Measurements from ENCODE around the gene IQCN.
A peak's percentile ranks its signal among the peaks of the same experiment; 100 is the strongest.

IQCN gene, protein sequence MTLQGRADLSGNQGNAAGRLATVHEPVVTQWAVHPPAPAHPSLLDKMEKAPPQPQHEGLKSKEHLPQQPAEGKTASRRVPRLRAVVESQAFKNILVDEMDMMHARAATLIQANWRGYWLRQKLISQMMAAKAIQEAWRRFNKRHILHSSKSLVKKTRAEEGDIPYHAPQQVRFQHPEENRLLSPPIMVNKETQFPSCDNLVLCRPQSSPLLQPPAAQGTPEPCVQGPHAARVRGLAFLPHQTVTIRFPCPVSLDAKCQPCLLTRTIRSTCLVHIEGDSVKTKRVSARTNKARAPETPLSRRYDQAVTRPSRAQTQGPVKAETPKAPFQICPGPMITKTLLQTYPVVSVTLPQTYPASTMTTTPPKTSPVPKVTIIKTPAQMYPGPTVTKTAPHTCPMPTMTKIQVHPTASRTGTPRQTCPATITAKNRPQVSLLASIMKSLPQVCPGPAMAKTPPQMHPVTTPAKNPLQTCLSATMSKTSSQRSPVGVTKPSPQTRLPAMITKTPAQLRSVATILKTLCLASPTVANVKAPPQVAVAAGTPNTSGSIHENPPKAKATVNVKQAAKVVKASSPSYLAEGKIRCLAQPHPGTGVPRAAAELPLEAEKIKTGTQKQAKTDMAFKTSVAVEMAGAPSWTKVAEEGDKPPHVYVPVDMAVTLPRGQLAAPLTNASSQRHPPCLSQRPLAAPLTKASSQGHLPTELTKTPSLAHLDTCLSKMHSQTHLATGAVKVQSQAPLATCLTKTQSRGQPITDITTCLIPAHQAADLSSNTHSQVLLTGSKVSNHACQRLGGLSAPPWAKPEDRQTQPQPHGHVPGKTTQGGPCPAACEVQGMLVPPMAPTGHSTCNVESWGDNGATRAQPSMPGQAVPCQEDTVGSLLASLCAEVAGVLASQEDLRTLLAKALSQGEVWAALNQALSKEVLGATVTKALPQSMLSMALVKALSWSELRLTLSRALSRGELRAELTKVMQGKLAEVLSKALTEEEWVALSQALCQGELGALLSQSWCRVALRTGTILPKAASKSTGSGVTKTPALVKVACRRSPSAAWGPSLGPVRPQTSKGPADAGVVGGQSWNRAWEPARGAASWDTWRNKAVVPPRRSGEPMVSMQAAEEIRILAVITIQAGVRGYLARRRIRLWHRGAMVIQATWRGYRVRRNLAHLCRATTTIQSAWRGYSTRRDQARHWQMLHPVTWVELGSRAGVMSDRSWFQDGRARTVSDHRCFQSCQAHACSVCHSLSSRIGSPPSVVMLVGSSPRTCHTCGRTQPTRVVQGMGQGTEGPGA (N-terminal part only)

DNA sequence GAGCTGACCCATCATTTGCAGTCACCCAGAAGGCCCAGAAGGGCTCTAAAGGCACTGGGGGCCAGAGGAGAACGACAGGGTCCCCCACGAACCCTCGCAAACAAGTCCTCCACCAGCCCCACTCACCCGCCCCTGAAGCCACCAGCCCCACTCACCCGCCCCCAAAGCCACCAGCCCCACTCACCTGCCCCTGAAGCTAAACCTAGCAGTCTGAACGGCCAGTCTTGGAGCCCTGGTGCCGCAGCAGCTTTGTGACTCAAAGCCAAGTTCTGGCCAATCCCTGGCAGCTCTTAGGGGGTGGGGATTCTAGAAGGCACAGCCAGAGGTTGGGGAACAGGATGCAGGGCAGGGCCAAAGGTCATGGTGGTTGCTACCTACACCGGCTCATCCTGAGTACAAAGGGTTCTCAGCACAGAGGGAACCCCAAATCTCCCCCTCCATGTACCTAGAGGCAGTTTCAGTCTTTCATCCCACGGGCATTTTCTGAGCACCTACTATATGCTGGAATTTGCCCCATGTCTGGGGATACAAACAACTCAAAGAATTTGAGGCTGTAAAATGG is at the start of gene IQCN:
TSS of gene IQCN (minus strand) at position 234 of the 562 bp plus-strand sequence. CDS start 4,974 bp downstream, outside the sequence.
- peak; percentile 20 to 74 (median 53) for DNase-seq

DNA sequence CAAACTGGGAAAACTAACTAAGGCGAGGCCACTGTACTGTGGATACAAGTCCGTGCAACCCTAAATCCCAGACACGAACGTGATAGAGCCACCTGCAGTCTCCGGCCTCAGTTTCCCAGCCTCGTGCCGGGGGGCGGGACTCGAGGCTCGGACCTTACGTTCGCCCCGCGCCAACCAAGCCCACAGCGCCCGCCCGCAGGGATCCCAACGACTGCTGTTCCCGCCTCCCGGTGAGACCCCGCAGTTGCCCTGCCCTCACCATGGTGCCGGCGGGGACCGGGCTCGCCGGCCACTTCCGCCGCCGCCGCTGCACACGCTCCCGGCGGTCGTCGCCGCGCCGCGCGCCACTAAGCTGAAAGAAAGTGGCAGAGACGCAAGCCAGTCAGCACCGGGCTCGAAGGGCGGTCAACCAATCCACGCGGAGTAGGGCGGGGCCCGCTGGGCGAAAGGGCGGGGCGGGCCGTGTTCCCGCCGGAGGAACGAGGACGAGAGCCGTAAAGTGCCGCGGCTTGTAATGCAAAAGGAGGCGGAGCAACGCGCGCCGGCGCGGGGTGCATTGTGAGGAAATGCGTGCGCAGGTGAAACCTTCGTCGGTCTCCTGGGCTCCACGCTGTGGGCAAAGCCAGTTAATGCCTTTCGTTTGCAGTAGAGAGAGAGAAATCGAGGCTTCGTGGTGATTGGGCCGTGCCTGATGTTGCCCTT is 48.7 kb upstream of the IQCN start, which contains the start of gene LSM4:
TSS of gene LSM4 (minus strand) at position 318 of the 702 bp plus-strand sequence. CDS start at position 262, 56 bp downstream.
- peak; percentile 96 to 100 (median 99) for DNase-seq

DNA sequence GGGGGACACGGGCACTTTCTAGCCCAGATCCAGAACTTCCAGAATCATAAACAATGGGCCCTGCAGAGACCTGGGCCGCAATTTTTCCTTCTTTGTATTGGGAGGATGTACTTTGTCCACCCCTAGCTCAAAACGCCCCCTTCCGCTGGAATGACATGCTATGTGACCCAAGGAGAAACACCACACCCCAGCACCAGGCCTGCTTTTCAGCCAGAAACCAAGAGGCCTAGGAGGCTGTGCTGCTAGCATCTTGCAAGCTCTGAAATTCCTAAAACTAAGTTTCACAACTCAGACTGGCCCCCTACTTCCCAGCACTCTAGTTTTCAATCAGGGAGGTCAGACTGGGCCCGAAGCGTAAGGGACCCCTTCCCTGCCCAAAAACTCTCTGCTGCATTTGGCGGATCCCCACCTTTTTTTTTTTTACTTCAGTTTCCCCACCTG is 48.1 kb upstream of the IQCN start:
- DNase-seq: peak in 2 of 6 experiments; percentile 4 to 9

DNA sequence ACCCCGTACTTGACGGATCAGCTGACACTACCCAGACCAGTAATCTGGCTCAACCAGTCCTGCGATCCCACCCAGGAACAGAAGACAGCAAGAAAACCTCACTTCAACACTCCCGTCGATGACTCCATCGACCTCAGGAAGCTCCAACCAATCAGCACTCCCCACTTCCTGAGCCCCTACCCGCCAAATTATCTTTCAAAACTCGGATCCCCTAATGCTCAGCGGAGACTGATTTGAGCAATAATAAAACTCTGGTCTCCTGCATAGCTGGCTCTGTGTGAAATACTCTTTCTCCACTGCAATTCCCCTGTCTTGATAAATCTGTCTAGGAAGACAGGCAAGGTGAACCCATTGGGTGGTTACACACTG is 47.5 kb upstream of the IQCN start:
- DNase-seq: no peak

DNA sequence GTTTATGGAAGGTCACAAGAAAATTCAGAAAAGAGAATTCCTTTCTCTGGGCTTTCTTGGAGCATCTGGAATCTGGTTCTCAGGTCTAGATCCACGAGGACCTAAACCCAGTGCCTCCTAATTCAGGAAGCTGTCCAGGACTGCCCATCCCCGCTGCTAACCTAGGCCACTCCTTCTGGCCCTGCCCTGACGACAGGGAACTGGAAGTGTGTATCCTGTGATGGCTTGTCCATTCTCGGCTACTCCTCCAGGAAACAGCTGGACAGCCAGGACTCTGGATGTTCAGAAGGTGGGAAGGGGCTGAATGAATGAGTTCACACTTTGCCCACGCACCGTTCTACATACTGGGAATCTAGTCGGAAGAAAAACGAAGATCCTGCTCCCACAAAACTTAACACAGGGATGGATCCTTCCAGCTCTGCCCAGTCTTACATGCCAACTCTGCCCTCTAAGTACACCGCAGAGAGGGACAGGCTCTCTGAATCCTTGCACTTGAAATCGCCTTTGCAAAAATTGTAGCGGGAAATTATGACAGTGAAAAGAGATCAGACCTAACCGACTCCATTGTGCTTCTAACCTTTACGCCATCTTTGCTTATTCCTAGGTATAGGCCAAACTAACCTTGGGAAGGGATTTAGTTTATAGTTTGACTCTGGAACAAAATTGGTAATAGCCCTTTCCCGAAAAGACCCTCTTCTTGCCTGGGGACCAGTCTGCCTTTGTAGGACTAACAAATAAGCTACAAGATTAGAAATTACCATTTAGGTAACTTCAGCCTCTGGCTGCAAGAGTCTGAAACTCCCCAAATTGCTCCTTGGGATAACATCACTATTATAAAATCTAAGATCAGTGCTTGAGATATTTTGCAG is 46.8 kb upstream of the IQCN start:
- DNase-seq: no peak

DNA sequence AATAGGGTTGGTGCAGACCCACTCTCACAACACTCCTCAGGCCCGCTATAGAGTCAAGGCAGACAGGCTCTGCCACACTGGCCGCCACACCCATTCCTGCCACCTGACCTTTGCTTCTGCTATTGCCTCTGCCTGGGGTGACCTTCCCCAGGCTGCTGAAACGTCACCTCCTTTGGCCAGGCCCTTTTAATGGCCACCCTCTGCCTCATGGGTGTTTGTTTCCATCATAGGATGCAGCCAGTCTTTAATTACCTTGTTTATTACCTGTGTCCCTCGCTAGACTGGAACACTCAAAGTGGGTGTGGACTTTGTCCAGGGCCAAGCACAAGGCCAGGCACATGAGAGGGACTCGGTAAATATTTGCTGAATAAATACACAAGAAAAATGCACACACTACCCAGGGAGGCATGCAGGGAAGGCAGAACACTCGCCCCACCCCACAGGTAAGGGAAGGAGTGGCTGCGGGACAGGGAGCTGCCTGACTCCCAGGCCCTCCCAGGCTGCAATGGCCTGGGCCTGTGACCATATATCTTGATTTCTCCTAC is 45.4 kb upstream of the IQCN start:
- no peak for DNase-seq

DNA sequence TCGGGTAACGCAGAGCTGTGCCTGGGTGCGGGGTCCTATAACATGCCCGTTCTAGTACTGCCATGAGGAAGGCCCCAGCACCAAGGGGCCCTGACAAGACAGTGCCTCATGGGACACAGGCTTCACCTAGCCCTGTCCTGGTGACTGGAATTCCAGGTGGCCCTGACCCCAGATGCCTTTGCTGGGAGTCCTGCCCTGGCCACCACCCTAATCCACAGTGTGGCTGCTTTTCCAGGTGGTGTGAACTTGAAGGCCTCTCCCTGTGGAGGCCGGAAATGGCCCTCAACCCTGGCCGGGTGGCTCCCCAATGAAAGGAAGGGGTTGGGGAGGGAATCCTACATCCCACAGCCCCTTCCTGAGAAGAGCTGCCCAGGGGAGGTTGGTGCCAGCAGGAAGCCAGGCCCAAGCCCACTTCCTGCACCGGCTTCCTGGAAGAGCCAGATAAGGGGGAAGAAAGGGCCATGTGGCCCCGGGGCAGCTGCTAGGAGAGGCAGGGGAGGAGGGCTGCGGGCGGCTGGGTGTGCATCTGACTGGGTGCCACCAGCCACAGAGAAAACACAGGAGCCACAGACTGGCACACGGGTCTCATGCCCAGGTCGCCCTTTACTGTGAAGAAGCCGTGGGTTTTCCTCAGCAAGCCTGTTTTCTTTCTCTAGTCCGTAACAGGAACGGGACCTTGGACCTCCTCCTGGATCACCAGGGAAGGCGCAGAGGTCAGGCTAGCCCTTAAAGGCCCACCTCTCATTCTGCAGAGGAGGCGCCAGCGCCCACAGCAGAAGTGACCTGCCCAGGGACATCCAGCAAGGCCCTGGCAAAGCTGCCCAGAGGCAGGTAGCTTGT is 43.9 kb upstream of the IQCN start:
- DNase-seq: peak in 5 of 6 experiments; percentile 21 to 53 (median 23)

DNA sequence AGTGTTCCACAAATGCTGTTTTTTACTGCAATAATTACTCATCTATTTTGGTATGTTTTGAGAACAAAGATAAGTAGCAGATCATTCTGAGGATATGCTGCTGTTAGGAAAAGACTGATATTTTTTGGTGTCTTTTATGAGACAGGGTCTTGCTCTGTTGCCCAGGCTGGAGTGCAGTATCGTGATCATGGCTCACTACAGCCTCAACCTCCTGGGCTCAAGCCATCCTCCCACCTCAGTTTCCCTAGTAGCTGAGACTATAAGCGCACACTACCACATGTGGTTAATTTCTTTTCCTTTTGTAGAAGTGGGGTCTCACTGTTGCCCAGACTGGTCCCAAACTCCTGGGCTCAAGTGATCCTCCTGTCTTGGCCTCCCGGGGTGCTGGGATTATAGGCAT is 39.1 kb upstream of the IQCN start:
- DNase-seq: no peak

DNA sequence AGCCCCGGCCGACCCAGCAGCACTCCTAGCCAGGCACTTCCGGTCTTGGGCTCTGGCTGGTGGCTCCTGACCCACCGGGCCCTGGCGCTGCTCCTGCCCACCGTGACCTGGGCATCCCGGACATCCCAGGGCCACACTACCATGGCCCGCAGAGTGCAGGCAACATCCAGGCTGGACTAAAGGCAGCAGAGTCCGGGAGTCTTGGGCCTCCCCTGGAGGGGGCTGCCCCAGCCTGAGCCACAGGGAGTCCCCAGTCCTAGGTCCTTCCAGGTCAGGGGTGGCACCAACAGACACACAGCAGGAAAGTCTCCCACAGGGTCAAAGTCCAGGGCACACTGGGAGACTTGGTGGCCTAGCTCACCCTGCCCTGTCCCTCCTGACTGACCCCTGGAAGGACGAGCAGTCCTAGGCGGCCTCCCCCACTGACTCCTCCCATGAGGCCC is 37.9 kb upstream of the IQCN start:
- DNase-seq: no peak

DNA sequence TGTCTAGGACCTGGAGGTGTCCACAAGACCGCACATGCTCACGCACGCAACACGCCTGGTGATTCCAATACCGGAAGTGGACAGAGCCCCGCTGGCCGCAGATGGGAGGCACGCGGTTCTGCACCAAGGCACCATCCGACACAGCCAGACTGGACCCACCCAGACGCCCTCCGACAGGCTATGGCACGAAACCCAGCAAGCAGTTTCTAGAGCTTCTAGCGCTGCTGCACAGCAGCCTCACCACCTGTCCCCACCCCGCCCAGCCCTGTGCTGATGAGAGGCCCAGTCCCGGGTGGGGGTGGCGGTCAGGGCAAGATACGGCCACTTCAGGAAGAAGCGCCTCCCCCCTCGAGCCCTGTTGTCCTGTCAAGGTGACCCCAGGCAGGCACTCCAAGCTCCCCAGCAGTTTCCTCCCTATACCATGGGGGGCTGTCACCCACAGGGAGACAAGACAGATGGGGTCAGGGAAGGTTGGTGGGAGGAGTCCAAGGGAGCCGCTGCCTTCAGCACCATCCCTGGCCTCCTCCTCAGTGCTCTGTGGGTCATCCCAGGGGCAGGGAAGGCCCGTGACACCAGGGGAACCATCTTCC is 37.3 kb upstream of the IQCN start:
- no peak for DNase-seq

DNA sequence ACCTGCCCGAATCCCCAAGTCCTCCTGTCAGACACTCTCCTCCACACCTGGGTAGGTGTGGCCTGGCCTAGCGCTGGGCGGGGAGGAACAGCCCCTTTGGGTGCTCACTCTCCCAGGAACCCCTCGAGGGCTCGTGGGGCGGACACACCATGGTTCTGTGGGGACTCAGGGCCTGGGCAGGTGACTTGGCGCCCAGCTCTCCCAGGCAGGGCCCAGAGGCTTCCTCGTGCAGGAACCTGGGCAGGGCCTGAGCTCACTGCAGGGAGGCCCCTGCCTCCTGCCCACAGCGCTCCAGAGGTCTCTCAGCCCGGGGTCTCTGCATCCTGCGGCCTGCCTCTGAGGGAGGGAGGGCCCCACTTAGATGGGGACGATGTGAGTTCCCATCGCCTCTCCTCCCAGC is 36.7 kb upstream of the IQCN start:
- DNase-seq: no peak

DNA sequence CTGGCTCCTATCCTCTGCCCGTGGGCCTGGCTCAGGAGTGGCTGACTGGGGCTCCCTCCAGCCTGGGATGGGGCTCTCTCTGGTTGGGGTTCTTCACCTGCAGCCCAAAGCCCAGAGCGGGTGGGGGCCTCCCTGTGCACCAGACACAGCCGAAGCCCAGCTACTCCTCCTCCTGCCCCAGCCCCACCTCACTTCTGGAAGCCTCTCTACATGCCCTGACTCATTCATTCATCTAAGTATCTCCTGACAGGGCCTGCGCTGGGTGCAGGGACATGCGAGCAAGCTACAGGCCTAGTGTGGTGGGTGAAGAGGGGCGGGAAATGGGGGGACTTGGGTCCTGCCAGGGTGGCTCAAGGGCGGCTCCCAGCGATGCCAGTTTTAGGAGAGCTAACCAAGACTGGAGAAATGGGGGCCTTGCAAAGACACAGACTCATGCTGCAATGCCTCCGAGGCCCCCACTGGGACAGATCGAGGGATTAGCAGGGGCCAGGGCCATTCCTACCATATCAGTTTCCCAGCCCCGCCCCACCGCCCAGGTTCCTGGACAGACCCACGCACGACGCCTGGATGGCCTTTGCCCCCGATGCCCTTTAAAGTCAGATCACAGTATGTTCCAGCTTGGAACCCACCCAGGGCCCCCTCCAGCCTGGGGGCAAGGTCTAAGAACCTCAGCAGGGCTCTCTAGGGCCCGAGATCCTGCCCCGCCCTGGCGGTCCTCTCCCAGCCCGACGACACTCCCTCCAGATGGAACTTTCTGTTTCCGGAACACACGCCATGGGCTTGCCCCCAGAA is 36.1 kb upstream of the IQCN start:
- no peak for DNase-seq

DNA sequence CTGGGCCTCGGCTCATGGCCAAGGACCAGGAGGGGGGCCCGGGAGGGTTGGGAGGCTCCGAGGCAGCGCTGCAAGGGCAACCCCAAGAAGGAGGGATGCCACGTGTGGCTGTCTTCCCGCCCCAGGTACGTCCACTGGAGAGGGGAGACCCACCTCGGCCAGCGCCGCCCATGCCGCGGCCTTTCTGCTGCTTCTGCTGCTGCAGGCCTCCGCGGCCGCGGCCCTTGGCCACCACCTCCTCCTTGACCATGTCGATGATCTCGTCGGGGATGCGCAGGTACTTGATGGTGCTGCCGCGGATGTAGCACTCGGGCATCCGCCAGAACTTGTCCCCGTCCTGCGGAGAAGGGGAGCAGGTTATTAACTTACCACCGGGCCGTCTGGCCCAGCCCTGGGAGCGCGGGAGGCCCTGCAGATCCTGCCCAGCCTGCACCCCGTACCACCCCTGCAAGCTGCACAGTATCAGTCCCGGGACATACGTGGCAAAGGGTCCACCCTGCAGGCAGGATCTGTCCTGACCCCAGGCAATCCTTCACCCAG is 35.3 kb upstream of the IQCN start:
- DNase-seq: no peak

DNA sequence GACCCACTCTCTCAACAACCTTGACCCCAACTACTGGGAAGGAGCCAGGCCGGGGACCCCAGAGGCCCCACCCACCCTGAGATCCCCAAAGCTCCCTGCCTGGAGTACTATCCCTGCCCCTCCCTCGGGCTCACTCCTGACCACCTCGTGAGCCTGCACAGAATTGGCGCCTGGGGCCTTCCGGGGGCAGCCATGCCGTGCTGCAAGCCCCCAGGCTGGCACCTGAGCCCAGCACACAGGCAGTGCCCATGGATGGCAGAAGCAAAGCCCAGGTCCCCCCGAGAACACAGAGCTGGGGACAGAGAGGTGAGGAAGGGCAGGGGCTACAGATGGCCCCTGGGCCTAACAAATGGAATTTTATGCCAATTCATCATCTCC is 34.7 kb upstream of the IQCN start:
- DNase-seq: no peak

DNA sequence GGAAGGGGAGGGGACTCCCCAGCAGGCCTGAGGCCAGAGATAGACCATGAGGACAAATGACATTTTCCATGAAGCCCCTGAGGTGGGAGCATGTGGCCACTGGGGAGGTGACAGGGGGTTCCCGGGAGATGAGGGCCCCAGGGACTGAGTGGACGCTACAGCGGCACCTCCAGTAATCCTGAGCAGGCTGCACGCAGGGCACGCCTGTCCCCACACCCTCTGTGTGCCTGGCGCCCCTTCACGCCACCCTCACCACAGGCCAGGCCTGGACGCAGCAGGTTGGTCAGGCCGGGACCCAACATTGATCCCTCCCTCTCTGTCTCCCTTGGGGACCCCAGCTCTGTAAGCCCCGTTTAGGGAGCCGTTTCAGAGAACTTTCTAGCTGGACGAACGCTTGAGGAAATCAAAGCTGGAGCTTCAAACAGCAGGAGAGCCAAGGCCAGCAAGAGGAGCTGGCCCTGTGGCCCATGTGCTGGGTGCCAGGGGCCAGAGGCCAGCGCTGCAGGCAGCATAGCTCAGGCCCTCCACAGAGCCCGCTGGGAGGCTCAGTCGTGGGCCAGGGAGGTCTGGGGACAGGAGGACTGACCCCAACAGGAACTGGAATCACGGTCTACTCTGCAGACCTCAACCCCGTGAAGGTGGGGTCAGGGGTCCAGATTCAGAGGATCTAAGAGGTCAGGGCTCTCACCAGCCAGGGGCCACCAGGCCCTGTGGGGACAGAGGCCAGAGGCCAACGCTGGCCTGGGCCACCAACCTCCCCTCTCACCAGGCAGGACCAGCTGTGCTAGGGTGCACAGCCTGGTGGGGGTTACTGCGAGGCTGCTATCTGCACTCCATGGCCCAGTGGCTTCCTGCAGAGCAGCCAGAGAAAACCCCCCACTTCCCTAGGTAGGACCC is 34.0 kb upstream of the IQCN start:
- DNase-seq: no peak

DNA sequence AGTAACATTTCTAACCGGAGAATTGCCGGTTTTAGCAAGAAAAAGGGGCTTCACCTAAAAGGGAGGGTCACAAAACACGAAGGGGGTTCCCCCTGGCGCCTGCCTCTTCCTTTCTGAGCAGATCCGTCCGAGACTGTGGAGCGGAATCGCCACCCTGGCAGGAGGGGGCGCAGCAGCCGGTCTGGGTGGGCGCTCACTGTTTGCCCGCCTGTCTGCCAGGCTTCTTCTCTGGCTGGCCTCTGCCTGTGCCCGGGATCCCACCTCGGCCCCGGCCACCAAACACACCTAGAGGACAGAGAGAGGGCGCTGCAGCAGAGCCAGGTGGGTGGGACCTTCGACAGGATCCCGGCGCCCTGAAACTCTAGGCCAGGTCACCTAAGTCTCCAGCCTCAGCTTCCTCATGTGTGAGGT is 33.0 kb upstream of the IQCN start:
- DNase-seq: peak in 3 of 6 experiments; percentile 13 to 21 (median 20)

DNA sequence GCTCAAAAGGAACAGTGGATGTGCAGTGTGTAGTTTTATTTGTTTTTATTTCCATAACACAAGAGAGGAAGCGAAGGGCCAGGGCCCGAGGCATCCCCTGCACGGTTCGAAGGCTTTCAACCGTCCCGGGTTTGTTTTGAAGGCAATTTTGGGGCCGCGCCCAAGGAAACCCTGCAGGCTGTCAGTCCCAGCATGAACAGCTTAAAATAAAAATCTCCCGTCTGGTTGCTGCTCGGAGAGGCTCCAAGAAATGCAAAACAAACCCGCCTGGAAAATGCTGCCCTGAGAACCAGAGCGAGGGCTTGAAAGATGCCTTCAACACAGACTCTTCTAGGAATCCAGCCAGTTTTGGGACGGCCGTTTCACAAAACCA is 32.6 kb upstream of the IQCN start:
- DNase-seq: peak in 2 of 6 experiments; percentile 23 to 32

All from stimulated activated naive CD4-positive, alpha-beta T cell (primary cell).